WTC11 (cell line): Measurements from ENCODE around the gene RCE1. TPM values are rescaled to one million over a fixed set of nuclear protein-coding genes. Genes with fewer than 3 reads are reported as not detected.

ENCODE experiments used
- ATAC-seq: fragments of 200-7000 bp; cut with Tn5 transposase; 2 replicates; pipeline ENCODE4 v1.10.0; 2021; ENCODE audit warnings: mild to moderate bottlenecking, moderate library complexity
- CTCF ChIA-PET: fragments of 300-600 bp; sonication (Branson Sonifier 250); formaldehyde crosslinking; loops from one replicate; lab custom pipeline; 2021; ENCODE audit warnings: antibody characterized with exemption; lab: Charles Lee
- POLR2A ChIA-PET: fragments of 350-600 bp; sonication (Branson Sonifier 250); formaldehyde crosslinking; loops from one replicate; lab custom pipeline; 2021; ENCODE audit warnings: antibody characterized with exemption; lab: Charles Lee
- DNase-seq: peaks from one replicate; pipeline ENCODE4 v3.0.0; 2021; ENCODE audit warnings: low spot score
- H3K27ac Mint-ChIP-seq: 2 replicates; pipeline ENCODE4 v1.8.0; 2021; ENCODE audit warnings: mixed read lengths
- H3K27me3 Mint-ChIP-seq: 2 replicates; pipeline ENCODE4 v1.8.0; 2021; ENCODE audit warnings: low read depth, mild to moderate bottlenecking, moderate library complexity, mixed read lengths
- H3K36me3 Mint-ChIP-seq: 2 replicates; pipeline ENCODE4 v1.8.0; 2021; ENCODE audit warnings: mixed read lengths
- H3K4me1 Mint-ChIP-seq: 2 replicates; pipeline ENCODE4 v1.8.0; 2022; ENCODE audit warnings: mixed read lengths
- H3K4me3 Mint-ChIP-seq: 2 replicates; pipeline ENCODE4 v1.8.0; 2021; ENCODE audit warnings: mild to moderate bottlenecking, moderate library complexity, mixed read lengths
- H3K9me3 Mint-ChIP-seq: 2 replicates; pipeline ENCODE4 v1.8.0; 2021; ENCODE audit warnings: mixed read lengths
- CREB1 ChIP-seq: sonication (generic); formaldehyde crosslinking; IDR thresholded peaks from 2 replicates; pipeline ENCODE4 v1.8.0; 2023; ENCODE audit warnings: mild to moderate bottlenecking, missing genetic modification reagents
- ESRRA ChIP-seq: sonication (generic); formaldehyde crosslinking; IDR thresholded peaks from 2 replicates; pipeline ENCODE4 v1.8.1; 2022; ENCODE audit warnings: mild to moderate bottlenecking, missing genetic modification reagents, borderline replicate concordance
- GRHL2 ChIP-seq: fragments of 250-450 bp; sonication (Bioruptor Pico); IDR thresholded peaks from 2 replicates; pipeline ENCODE4 v1.8.0; 2022; ENCODE audit warnings: mild to moderate bottlenecking, moderate library complexity; ENCODE audit not compliant: insufficient replicate concordance, severe bottlenecking
- HMGA2 ChIP-seq: fragments of 250-450 bp; sonication (Bioruptor Pico); IDR thresholded peaks from 2 replicates; pipeline ENCODE4 v1.4.0; 2021; ENCODE audit warnings: mild to moderate bottlenecking, moderate library complexity
- JUN ChIP-seq: sonication (generic); formaldehyde crosslinking; IDR thresholded peaks from 2 replicates; pipeline ENCODE4 v1.8.0; 2023; ENCODE audit warnings: mild to moderate bottlenecking, missing genetic modification reagents
- MAX ChIP-seq: sonication (generic); formaldehyde crosslinking; IDR thresholded peaks from 2 replicates; pipeline ENCODE4 v1.8.0; 2022; ENCODE audit warnings: mild to moderate bottlenecking, missing genetic modification reagents
- MLX ChIP-seq: sonication (generic); formaldehyde crosslinking; IDR thresholded peaks from 2 replicates; pipeline ENCODE4 v1.8.1; 2023; ENCODE audit warnings: mild to moderate bottlenecking, missing genetic modification reagents, moderate library complexity
- NFE2L1 ChIP-seq: sonication (generic); formaldehyde crosslinking; IDR thresholded peaks from 2 replicates; pipeline ENCODE4 v1.8.1; 2023; ENCODE audit warnings: missing genetic modification reagents
- NFYB ChIP-seq: sonication (generic); formaldehyde crosslinking; conservative IDR thresholded peaks from 2 replicates; pipeline ENCODE4 v1.8.0; 2022; ENCODE audit warnings: low read depth, missing genetic modification reagents
- OVOL2 ChIP-seq: fragments of 250-450 bp; sonication (Bioruptor Pico); IDR thresholded peaks from 2 replicates; pipeline ENCODE4 v1.9.0; 2021; ENCODE audit warnings: mild to moderate bottlenecking, borderline replicate concordance
- PRRX2 ChIP-seq: fragments of 250-450 bp; sonication (Bioruptor Pico); IDR thresholded peaks from 2 replicates; pipeline ENCODE4 v1.8.0; 2021; ENCODE audit warnings: mild to moderate bottlenecking
- SMAD4 ChIP-seq: sonication (generic); formaldehyde crosslinking; IDR thresholded peaks from 2 replicates; pipeline ENCODE4 v1.8.0; 2022; ENCODE audit warnings: mild to moderate bottlenecking, missing genetic modification reagents
- SOX15 ChIP-seq: fragments of 250-450 bp; sonication (Bioruptor Pico); IDR thresholded peaks from 2 replicates; pipeline ENCODE4 v1.9.0; 2021; ENCODE audit warnings: mild to moderate bottlenecking
- TEAD4 ChIP-seq: sonication (generic); formaldehyde crosslinking; IDR thresholded peaks from 2 replicates; pipeline ENCODE4 v1.8.0; 2022; ENCODE audit warnings: mild to moderate bottlenecking, missing genetic modification reagents
- USF2 ChIP-seq: sonication (generic); formaldehyde crosslinking; IDR thresholded peaks from 2 replicates; pipeline ENCODE4 v1.8.1; 2023; ENCODE audit warnings: mild to moderate bottlenecking, missing genetic modification reagents, moderate library complexity
- ZNF121 ChIP-seq: sonication (generic); formaldehyde crosslinking; IDR thresholded peaks from 2 replicates; pipeline ENCODE4 v1.8.0; 2023; ENCODE audit warnings: missing genetic modification reagents
- ZNF317 ChIP-seq: sonication (generic); formaldehyde crosslinking; IDR thresholded peaks from 2 replicates; pipeline ENCODE4 v1.8.1; 2023; ENCODE audit warnings: low read depth, mild to moderate bottlenecking, moderate library complexity, missing genetic modification reagents, borderline replicate concordance
- total RNA-seq: library from RNA; stranded (reverse); gene quantifications from 3 replicates; pipeline ENCODE4 v1.2.3, GENCODE V29; 2021
- TF ChIP-seq, protein P1 (sequence below): sonication (generic); formaldehyde crosslinking; IDR thresholded peaks from 2 replicates; pipeline ENCODE4 v1.8.0; 2022; ENCODE audit warnings: mild to moderate bottlenecking, missing genetic modification reagents
- TF ChIP-seq, protein P2 (sequence below): sonication (generic); formaldehyde crosslinking; IDR thresholded peaks from 2 replicates; pipeline ENCODE4 v1.8.1; 2022; ENCODE audit warnings: mild to moderate bottlenecking, missing genetic modification reagents, moderate library complexity, borderline replicate concordance
- TF ChIP-seq, protein P3 (sequence below): fragments of 250-450 bp; sonication (Bioruptor Pico); conservative IDR thresholded peaks from 2 replicates; pipeline ENCODE4 v1.9.0; 2021; ENCODE audit warnings: mild to moderate bottlenecking
- TF ChIP-seq, protein P4 (sequence below): fragments of 250-450 bp; sonication (Bioruptor Pico); IDR thresholded peaks from 2 replicates; pipeline ENCODE4 v2.1.2; 2022; ENCODE audit warnings: mild to moderate bottlenecking, moderate library complexity
- TF ChIP-seq, protein P5 (sequence below): sonication (generic); formaldehyde crosslinking; IDR thresholded peaks from 2 replicates; pipeline ENCODE4 v1.8.1; 2023; ENCODE audit warnings: mild to moderate bottlenecking, missing genetic modification reagents
- TF ChIP-seq, protein P6 (sequence below): fragments of 250-450 bp; sonication (Bioruptor Pico); IDR thresholded peaks from 2 replicates; pipeline ENCODE4 v1.8.0; 2021; ENCODE audit warnings: mild to moderate bottlenecking

The RCE1 gene
- total RNA-seq, 1 experiment from 2014 or later: 34.6 TPM

- H3K27me3 Mint-ChIP-seq: no peaks in the 10 kb centered on the region
- ChIA-PET CTCF (no interaction called here), POLR2A (no interaction called here)
- H3K36me3 Mint-ChIP-seq: no peaks in the 10 kb centered on the region
- no peak for DNase-seq
- H3K27ac Mint-ChIP-seq: peak overlapping the region; percentile 23; the same call in 1 of the 2 replicates
- no peaks in the 10 kb centered on the region for H3K4me1 Mint-ChIP-seq
- no peaks in the 10 kb centered on the region for H3K9me3 Mint-ChIP-seq
- TF ChIP-seq NFYB (CRISPR knock-in tag) (no peak), GRHL2 (CRISPR knock-in tag) (no peak), ESRRA (no peak), CREB1 (CRISPR knock-in tag) (no peak), SOX15 (no peak), JUN (no peak), NFE2L1 (CRISPR knock-in tag) (no peak), HMGA2 (CRISPR knock-in tag) (no peak), USF2 (no peak), ZNF317 (CRISPR knock-in tag) (no peak), ZNF121 (CRISPR knock-in tag) (no peak), PRRX2 (CRISPR knock-in tag) (no peak), TEAD4 (CRISPR knock-in tag) (no peak), MAX (CRISPR knock-in tag) (no peak), OVOL2 (CRISPR knock-in tag) (no peak)
- TF ChIP-seq, protein P1, sequence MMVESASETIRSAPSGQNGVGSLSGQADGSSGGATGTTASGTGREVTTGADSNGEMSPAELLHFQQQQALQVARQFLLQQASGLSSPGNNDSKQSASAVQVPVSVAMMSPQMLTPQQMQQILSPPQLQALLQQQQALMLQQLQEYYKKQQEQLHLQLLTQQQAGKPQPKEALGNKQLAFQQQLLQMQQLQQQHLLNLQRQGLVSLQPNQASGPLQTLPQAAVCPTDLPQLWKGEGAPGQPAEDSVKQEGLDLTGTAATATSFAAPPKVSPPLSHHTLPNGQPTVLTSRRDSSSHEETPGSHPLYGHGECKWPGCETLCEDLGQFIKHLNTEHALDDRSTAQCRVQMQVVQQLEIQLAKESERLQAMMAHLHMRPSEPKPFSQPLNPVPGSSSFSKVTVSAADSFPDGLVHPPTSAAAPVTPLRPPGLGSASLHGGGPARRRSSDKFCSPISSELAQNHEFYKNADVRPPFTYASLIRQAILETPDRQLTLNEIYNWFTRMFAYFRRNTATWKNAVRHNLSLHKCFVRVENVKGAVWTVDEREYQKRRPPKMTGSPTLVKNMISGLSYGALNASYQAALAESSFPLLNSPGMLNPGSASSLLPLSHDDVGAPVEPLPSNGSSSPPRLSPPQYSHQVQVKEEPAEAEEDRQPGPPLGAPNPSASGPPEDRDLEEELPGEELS: no peak
- TF ChIP-seq, protein P2, sequence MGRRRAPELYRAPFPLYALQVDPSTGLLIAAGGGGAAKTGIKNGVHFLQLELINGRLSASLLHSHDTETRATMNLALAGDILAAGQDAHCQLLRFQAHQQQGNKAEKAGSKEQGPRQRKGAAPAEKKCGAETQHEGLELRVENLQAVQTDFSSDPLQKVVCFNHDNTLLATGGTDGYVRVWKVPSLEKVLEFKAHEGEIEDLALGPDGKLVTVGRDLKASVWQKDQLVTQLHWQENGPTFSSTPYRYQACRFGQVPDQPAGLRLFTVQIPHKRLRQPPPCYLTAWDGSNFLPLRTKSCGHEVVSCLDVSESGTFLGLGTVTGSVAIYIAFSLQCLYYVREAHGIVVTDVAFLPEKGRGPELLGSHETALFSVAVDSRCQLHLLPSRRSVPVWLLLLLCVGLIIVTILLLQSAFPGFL: no peak
- TF ChIP-seq, protein P3, sequence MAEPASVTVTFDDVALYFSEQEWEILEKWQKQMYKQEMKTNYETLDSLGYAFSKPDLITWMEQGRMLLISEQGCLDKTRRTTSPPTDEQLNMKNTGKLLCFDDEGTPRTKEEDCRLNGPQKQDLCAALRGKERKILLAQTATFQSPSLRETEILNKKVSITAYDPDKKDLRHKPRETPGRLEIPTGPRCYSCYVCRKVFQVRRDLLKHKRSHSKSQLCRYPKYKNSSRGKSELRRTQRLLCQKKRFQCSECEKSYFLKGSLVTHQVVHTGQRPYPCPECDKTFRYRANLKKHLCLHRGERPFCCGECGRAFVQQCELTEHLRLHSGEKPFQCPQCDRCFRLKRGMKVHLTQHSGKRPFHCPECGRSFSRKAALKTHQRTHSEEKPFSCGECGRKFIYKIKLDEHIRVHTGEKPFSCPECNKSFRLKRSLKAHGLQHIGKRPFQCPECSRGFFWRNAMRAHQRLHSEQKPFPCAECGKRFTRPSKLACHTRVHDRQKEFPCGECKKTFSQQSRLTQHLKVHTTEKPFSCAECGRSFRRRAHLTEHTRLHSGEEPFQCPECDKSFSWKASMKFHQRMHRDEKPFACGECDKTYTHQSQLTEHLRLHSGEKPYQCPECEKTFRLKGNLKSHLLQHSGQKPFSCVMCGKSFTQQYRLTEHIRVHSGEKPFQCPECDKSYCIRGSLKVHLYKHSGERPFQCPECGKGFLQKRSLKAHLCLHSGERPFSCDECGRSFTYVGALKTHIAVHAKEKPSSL (CRISPR knock-in tag): no peak
- TF ChIP-seq, protein P4, sequence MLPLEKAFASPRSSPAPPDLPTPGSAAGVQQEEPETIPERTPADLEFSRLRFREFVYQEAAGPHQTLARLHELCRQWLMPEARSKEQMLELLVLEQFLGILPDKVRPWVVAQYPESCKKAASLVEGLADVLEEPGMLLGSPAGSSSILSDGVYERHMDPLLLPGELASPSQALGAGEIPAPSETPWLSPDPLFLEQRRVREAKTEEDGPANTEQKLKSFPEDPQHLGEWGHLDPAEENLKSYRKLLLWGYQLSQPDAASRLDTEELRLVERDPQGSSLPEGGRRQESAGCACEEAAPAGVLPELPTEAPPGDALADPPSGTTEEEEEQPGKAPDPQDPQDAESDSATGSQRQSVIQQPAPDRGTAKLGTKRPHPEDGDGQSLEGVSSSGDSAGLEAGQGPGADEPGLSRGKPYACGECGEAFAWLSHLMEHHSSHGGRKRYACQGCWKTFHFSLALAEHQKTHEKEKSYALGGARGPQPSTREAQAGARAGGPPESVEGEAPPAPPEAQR (CRISPR knock-in tag): no peak
- TF ChIP-seq, all 79 proteins: peak for 0
- no peak for ATAC-seq
- H3K4me3 Mint-ChIP-seq: no peak overlapping the region
Measured at GRCh38 chr11:66820381-66820780, 22.9 kb upstream of the RCE1 start.

- no peaks in the 10 kb centered on the region for H3K27me3 Mint-ChIP-seq
- H3K9me3 Mint-ChIP-seq: no peaks in the 10 kb centered on the region
- TF ChIP-seq SMAD4 (CRISPR knock-in tag) (no peak), MLX (CRISPR knock-in tag) (no peak)
- TF ChIP-seq, protein P5, sequence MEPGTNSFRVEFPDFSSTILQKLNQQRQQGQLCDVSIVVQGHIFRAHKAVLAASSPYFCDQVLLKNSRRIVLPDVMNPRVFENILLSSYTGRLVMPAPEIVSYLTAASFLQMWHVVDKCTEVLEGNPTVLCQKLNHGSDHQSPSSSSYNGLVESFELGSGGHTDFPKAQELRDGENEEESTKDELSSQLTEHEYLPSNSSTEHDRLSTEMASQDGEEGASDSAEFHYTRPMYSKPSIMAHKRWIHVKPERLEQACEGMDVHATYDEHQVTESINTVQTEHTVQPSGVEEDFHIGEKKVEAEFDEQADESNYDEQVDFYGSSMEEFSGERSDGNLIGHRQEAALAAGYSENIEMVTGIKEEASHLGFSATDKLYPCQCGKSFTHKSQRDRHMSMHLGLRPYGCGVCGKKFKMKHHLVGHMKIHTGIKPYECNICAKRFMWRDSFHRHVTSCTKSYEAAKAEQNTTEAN (CRISPR knock-in tag): no peak
- TF ChIP-seq, protein P6, sequence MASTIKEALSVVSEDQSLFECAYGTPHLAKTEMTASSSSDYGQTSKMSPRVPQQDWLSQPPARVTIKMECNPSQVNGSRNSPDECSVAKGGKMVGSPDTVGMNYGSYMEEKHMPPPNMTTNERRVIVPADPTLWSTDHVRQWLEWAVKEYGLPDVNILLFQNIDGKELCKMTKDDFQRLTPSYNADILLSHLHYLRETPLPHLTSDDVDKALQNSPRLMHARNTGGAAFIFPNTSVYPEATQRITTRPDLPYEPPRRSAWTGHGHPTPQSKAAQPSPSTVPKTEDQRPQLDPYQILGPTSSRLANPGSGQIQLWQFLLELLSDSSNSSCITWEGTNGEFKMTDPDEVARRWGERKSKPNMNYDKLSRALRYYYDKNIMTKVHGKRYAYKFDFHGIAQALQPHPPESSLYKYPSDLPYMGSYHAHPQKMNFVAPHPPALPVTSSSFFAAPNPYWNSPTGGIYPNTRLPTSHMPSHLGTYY (CRISPR knock-in tag): no peak
Measured at GRCh38 chr11:66820901-66821300, 22.3 kb upstream of the RCE1 start.

More at GRCh38 chr11:66820901-66821300, 22.3 kb upstream of the RCE1 start:
- H3K4me3 Mint-ChIP-seq: no peak overlapping the region
- ChIA-PET POLR2A (no interaction called here), CTCF (no interaction called here)
- ATAC-seq: no peak
- no peaks in the 10 kb centered on the region for H3K4me1 Mint-ChIP-seq
- no peak for DNase-seq
- H3K27ac Mint-ChIP-seq: no peak overlapping the region
- no peaks in the 10 kb centered on the region for H3K36me3 Mint-ChIP-seq
